HCT116 (cell line): ENCODE data around the gene TTC16. TPM values are rescaled to one million over a fixed set of nuclear protein-coding genes. Genes with fewer than 3 reads are reported as not detected.
"Not testable (repeated sequence)": the region's sequence is repeated elsewhere in the genome, so short reads cannot be mapped to it uniquely, and the experiment has no call there.

Experiments
- ATAC-seq: fragments of 200-7000 bp; cut with Tn5 transposase; 2 replicates; pipeline ENCODE4 v1.9.1; 2020; ENCODE audit warnings: mild to moderate bottlenecking, moderate library complexity
- BruUV-seq: library from RNA; stranded (reverse); fragments of 400-500 nt; replicated peaks from 2 replicates; lab custom pipeline; 2021; lab: Mats Ljungman, UMichigan
- CTCF ChIA-PET: fragments of 300-600 bp; sonication (Branson Sonifier 250); formaldehyde crosslinking; loops from one replicate; lab custom pipeline; 2021; ENCODE audit warnings: antibody characterized with exemption; lab: Charles Lee
- POLR2A ChIA-PET: fragments of 300-600, 350-600 bp; sonication (Branson Sonifier 250); formaldehyde crosslinking; loops from one replicate; lab custom pipeline; 2021; ENCODE audit warnings: antibody characterized with exemption; lab: Charles Lee
- RAD21 ChIA-PET, 2 experiments: fragments of 300-600 bp; sonication (Branson Sonifier 250); formaldehyde crosslinking; loops; one replicate each; lab custom pipeline; 2023; ENCODE audit warnings: low total read pairs in 2 of 2; ENCODE audit not compliant: uncharacterized antibody in 2 of 2, unreplicated experiment in 2 of 2, low non-redundant PET in 1 of 2; lab: Charles Lee
- DNase-seq: peaks from one replicate; pipeline ENCODE4 v3.0.0-alpha.2; 2010; ENCODE audit warnings: low read depth, low spot score
- H2AFZ ChIP-seq: fragments of 200-600 bp; shearing (Covaris generic), sonication (generic); 2 replicates; pipeline ENCODE4 v1.6.1; 2017; ENCODE audit warnings: low read depth, mixed run types, mixed read lengths, antibody characterized with exemption, low read length; ENCODE audit not compliant: poor library complexity, severe bottlenecking
- H3K27ac ChIP-seq: 2 replicates; pipeline ENCODE4 v1.5.1; 2012; ENCODE audit warnings: low read depth, low read length
- H3K27me3 ChIP-seq: fragments of 200-600 bp; sonication (generic); 2 replicates; pipeline ENCODE4 v1.6.1; 2016; ENCODE audit warnings: mixed run types, low read length, mixed read lengths; ENCODE audit not compliant: insufficient read depth
- H3K36me3 ChIP-seq, 2 experiments: fragments of 200-500 bp in 1 of 2; fragments of 200-600 bp in 1 of 2; sonication (Bioruptor generic) in 1 of 2; sonication (generic) in 1 of 2; 2 replicates each; pipeline versions ENCODE4 v1.5.1 to v1.6.1; 2014 to 2016; ENCODE audit warnings: low read length in 2 of 2, inconsistent platforms in 1 of 2, mixed read lengths in 1 of 2, mixed run types in 1 of 2; ENCODE audit not compliant: insufficient read depth in 2 of 2, control insufficient read depth in 1 of 2
- H3K4me1 ChIP-seq, 2 experiments: fragments of 200-600 bp in 1 of 2; sonication (generic) in 1 of 2; 2 replicates each; pipeline versions ENCODE4 v1.5.1 to v1.6.1; 2012 to 2017; ENCODE audit warnings: low read length in 2 of 2, inconsistent platforms in 1 of 2, mild to moderate bottlenecking in 1 of 2, mixed read lengths in 1 of 2, mixed run types in 1 of 2, moderate library complexity in 1 of 2; ENCODE audit not compliant: insufficient read depth in 2 of 2, control insufficient read depth in 1 of 2
- H3K4me2 ChIP-seq: fragments of 200-600 bp; sonication (generic); 2 replicates; pipeline ENCODE4 v1.6.1; 2017; ENCODE audit warnings: mixed run types, low read length, mixed read lengths
- H3K4me3 ChIP-seq, 2 experiments: fragments of 200-600 bp in 1 of 2; sonication (generic) in 1 of 2; replicated peaks in 1 of 2; 2 replicates each; pipeline ENCODE4 v1.5.1; 2011 to 2016; ENCODE audit warnings: low read length in 2 of 2, control low read depth in 1 of 2, low read depth in 1 of 2, mild to moderate bottlenecking in 1 of 2, mixed read lengths in 1 of 2, mixed run types in 1 of 2
- H3K79me2 ChIP-seq: fragments of 200-600 bp; sonication (generic); 2 replicates; pipeline ENCODE4 v1.6.1; 2017; ENCODE audit warnings: mild to moderate bottlenecking, mixed run types, low read length, moderate library complexity, mixed read lengths; ENCODE audit not compliant: insufficient read depth
- H3K9ac ChIP-seq: fragments of 200-600 bp; sonication (generic); 2 replicates; pipeline ENCODE4 v1.6.1; 2016; ENCODE audit warnings: low read length, mixed read lengths
- H3K9me2 ChIP-seq: fragments of 200-600 bp; sonication (generic), shearing (Covaris generic); 2 replicates; pipeline ENCODE4 v1.6.1; 2017; ENCODE audit warnings: mixed run types, mild to moderate bottlenecking, moderate library complexity; ENCODE audit not compliant: insufficient read depth
- H3K9me3 ChIP-seq, 2 experiments: fragments of 200-500 bp in 1 of 2; fragments of 200-600 bp in 1 of 2; sonication (Bioruptor generic) in 1 of 2; sonication (generic) in 1 of 2; 2 replicates each; pipeline ENCODE4 v1.6.1; 2014 to 2017; ENCODE audit warnings: low read length in 2 of 2, mixed read lengths in 2 of 2, inconsistent platforms in 1 of 2, low read depth in 1 of 2, mild to moderate bottlenecking in 1 of 2, mixed run types in 1 of 2, moderate library complexity in 1 of 2; ENCODE audit not compliant: control insufficient read depth in 1 of 2, insufficient read depth in 1 of 2
- H4K20me1 ChIP-seq: fragments of 200-600 bp; sonication (generic), shearing (Covaris generic); 2 replicates; pipeline ENCODE4 v1.6.1; 2017; ENCODE audit warnings: mixed run types, mild to moderate bottlenecking, moderate library complexity; ENCODE audit not compliant: insufficient read depth
- CEBPB ChIP-seq: IDR thresholded peaks from 2 replicates; pipeline ENCODE4 v1.6.1; 2012; ENCODE audit warnings: low read depth
- CTCF ChIP-seq, 3 experiments: fragments of 200-600 bp in 1 of 3; sonication (generic) in 1 of 3; IDR thresholded peaks in 2 of 3; conservative IDR thresholded peaks in 1 of 3; 2 replicates each; pipeline ENCODE4 v1.5.1; 2012 to 2017; ENCODE audit warnings: low read depth in 2 of 3, low read length in 2 of 3, antibody characterized with exemption in 1 of 3, borderline replicate concordance in 1 of 3, control low read depth in 1 of 3, mild to moderate bottlenecking in 1 of 3, mixed read lengths in 1 of 3, mixed run types in 1 of 3, moderate library complexity in 1 of 3; ENCODE audit not compliant: insufficient read depth in 1 of 3
- EGR1 ChIP-seq: IDR thresholded peaks from 2 replicates; pipeline ENCODE4 v1.6.1; 2012; ENCODE audit warnings: low read depth
- EZH2phosphoT487 ChIP-seq: fragments of 200-600 bp; IDR thresholded peaks from 2 replicates; pipeline ENCODE4 v1.6.1; 2018; ENCODE audit warnings: antibody characterized with exemption, borderline replicate concordance
- FOSL1 ChIP-seq: IDR thresholded peaks from 2 replicates; pipeline ENCODE4 v1.6.1; 2012; ENCODE audit warnings: low read depth
- RAD21 ChIP-seq: IDR thresholded peaks from 2 replicates; pipeline ENCODE4 v1.6.1; 2012; ENCODE audit warnings: low read depth, mild to moderate bottlenecking
- REST ChIP-seq: IDR thresholded peaks from 2 replicates; pipeline ENCODE4 v1.6.1; 2012; ENCODE audit warnings: low read depth
- SIN3A ChIP-seq: IDR thresholded peaks from 2 replicates; pipeline ENCODE4 v1.6.1; 2012; ENCODE audit warnings: low read depth
- SP1 ChIP-seq: IDR thresholded peaks from 2 replicates; pipeline ENCODE4 v1.6.1; 2012; ENCODE audit warnings: low read depth
- ZBTB33 ChIP-seq: IDR thresholded peaks from 2 replicates; pipeline ENCODE4 v1.6.1; 2011; ENCODE audit warnings: mild to moderate bottlenecking, low read length, moderate library complexity; ENCODE audit not compliant: insufficient replicate concordance; ENCODE audit errors: extremely low read depth
- ZFX ChIP-seq: fragments of 450-650 bp; IDR thresholded peaks from 2 replicates; pipeline ENCODE4 v1.6.1; 2017
- ZNF274 ChIP-seq: fragments of 200-500 bp; sonication (Bioruptor generic); IDR thresholded peaks from 2 replicates; pipeline ENCODE4 v1.6.1; 2014; ENCODE audit warnings: mild to moderate bottlenecking, low read depth, low read length, inconsistent platforms
- intact Hi-C: fragments of 100-400 bp; cut with micrococcal nuclease; formaldehyde crosslinking; loops from 2 replicates; pipeline ENCODE4 v1.10.0; 2022
- total RNA-seq: library from RNA; stranded (reverse); gene quantifications from one replicate; pipeline ENCODE4 v1.2.1, GENCODE V29; 2021; ENCODE audit not compliant: unreplicated experiment

The TTC16 gene
- total RNA-seq, 1 experiment from 2014 or later: not detected

GRCh38 chr9:127780126-127780885 lies 64.4 kb downstream of the TTC16 start:
- Histone ChIP-seq H3K4me1 (peaks cover 5% of the 10 kb centered on the region in 2 experiments; a peak in 3 of 4 replicates), H3K4me3 (no peak overlapping the region), H4K20me1 (no peaks in the 10 kb centered on the region), H3K27me3 (no peaks in the 10 kb centered on the region), H3K9ac (no peak overlapping the region), H3K79me2 (no peaks in the 10 kb centered on the region), H3K4me2 (no peak overlapping the region), H3K9me2 (no peaks in the 10 kb centered on the region), H2AFZ (no peak overlapping the region), H3K27ac (no peak overlapping the region; the same call in 1 of the 2 replicates), H3K36me3 (no peaks in the 10 kb centered on the region), H3K9me3 (no peaks in the 10 kb centered on the region)
- DNase-seq (no peak), ATAC-seq (no peak)
- CTCF ChIA-PET: interaction anchor here (1.1 kb wide), 1 partner anchor 46 kb away, joined by 4 read pairs; the partner anchor contains the start of gene TOR2A
- intact Hi-C loops: no loop called here
- TF ChIP-seq ZFX (no peak), SP1 (no peak), EGR1 (no peak), SIN3A (no peak), FOSL1 (no peak), CEBPB (no peak), REST (no peak), CTCF (IDR thresholded peaks at IDR 0.05 in 2 of 3, conservative IDR thresholded peaks at IDR 0.05 in 1 of 3; ENCODE audit: borderline replicate concordance in 1 of 3, insufficient read depth in 1 of 3, low read depth in 2 of 3, low read length in 2 of 3) (no peak), RAD21 (no peak), ZNF274 (no peak), EZH2phosphoT487 (no peak), ZBTB33 (no peak)
- BruUV-seq: no TSS peak
- POLR2A ChIA-PET: interaction anchor here (0.8 kb wide), 1 partner anchor 40 kb away, joined by 4 read pairs; no protein-coding TSS in a partner anchor
- RAD21 ChIA-PET: no interaction called here

GRCh38 chr9:127780909-127781308 lies 65.0 kb downstream of the TTC16 start:
- H3K4me2 ChIP-seq, H3K9me2 ChIP-seq, DNase-seq, H3K36me3 ChIP-seq, H3K27me3 ChIP-seq, intact Hi-C loops, H3K4me1 ChIP-seq, RAD21 ChIA-PET, H2AFZ ChIP-seq, H3K9ac ChIP-seq, H4K20me1 ChIP-seq, H3K9me3 ChIP-seq, H3K27ac ChIP-seq, H3K4me3 ChIP-seq, BruUV-seq, ATAC-seq, H3K79me2 ChIP-seq: not testable (repeated sequence)
- POLR2A ChIA-PET: interaction anchor here (0.8 kb wide), 1 partner anchor 40 kb away, joined by 4 read pairs; no protein-coding TSS in a partner anchor
- CTCF ChIA-PET: interaction anchor here (1.1 kb wide), 1 partner anchor 46 kb away, joined by 4 read pairs; the partner anchor contains the start of gene TOR2A
